HepG2 (cell line): ENCODE results near the gene RANBP6. TPM values are rescaled to one million over a fixed set of nuclear protein-coding genes. Genes with fewer than 3 reads are reported as not detected.

ENCODE experiments used
- RERE ChIP-seq: IDR thresholded peaks from 2 replicates; pipeline ENCODE4 v1.6.1; 2016; ENCODE audit warnings: low read depth, missing genetic modification reagents, missing compliant biosample characterization
- ZNF407 ChIP-seq: sonication (generic); formaldehyde crosslinking; IDR thresholded peaks from one replicate; pipeline ENCODE4 v1.5.1; 2020; ENCODE audit warnings: mild to moderate bottlenecking, missing genetic modification reagents; ENCODE audit errors: not compliant biosample characterization
- polyA plus RNA-seq, 8 experiments: library from polyadenylated mRNA; depleted of rRNA in 3 of 8; stranded (reverse) in 7 of 8; unstranded in 1 of 8; fragments of >200 nt; fragmentation: Illumina TruSeq in 4 of 8; extraction: Trizol in 4 of 8; gene quantifications; 2 replicates each; pipeline versions ENCODE4 v1.2.1 to v1.2.3, GENCODE V29; 2011 to 2016; ENCODE audit warnings: low read depth in 4 of 8, missing spikeins in 1 of 8, mixed read lengths in 1 of 8; ENCODE audit not compliant: insufficient read depth in 1 of 8
- total RNA-seq, 5 experiments: library from RNA; depleted of rRNA; stranded (reverse); fragments of >200 nt; fragmentation: Illumina TruSeq; extraction: Trizol; gene quantifications; 2 replicates each; pipeline ENCODE4 v1.2.3, GENCODE V29; 2016; ENCODE audit warnings: low read depth in 1 of 5
- TF ChIP-seq, protein P1 (sequence below), 2 experiments: fragments of 450-650 bp in 1 of 2; sonication (generic) in 1 of 2; formaldehyde crosslinking in 1 of 2; IDR thresholded peaks; 2 replicates each; pipeline versions ENCODE4 v1.6.1 to v1.8.0; 2016 to 2022; ENCODE audit warnings: antibody characterized with exemption in 1 of 2, mild to moderate bottlenecking in 1 of 2, missing genetic modification reagents in 1 of 2

The RANBP6 gene
- total and polyA plus RNA-seq, 2 of the 13 experiments (the other 11 are each of a cell fraction or from before 2014, with no cell fraction given): 7.5 to 26.0 TPM

DNA sequence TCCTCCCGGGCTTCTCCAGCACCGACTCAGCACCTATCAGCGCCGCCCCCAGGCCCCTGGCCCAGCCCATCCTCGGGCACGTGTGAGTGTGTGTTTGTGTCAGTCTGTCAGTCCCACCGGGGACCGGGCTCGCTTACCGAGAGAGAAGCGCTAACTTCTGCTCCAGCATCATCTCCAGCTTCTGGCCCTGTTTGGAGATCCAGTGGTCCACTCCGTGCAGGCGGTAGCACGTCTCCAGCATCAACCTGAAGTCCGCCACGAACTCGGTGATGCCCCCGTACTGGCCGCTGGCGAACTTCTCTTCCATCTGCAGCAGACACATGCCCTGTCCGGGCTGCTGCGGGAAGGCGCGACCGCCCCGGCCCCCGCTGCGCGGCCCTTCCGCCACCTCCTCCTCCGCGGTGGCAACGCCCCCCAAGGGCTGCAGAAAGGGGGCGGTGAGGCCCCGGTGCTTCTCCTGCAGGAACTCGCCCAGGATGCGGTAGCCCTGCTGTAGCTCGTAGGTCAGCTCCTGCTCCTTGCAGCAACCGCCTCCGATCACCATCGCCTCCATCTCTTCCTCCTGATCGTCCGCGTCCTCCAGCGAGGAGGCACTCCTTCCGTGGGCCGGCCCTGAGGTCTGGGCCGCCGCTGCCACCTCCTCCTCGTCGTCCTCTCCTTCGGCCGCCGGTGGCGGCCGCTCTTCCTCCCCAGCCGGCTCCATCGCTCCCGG lies 8.2 kb downstream of the RANBP6 start (continued):
- TF ChIP-seq ZNF407 (CRISPR knock-in tag): peak; percentile 24
- no peak for TF ChIP-seq RERE (CRISPR knock-in tag)
- TF ChIP-seq, protein P1, sequence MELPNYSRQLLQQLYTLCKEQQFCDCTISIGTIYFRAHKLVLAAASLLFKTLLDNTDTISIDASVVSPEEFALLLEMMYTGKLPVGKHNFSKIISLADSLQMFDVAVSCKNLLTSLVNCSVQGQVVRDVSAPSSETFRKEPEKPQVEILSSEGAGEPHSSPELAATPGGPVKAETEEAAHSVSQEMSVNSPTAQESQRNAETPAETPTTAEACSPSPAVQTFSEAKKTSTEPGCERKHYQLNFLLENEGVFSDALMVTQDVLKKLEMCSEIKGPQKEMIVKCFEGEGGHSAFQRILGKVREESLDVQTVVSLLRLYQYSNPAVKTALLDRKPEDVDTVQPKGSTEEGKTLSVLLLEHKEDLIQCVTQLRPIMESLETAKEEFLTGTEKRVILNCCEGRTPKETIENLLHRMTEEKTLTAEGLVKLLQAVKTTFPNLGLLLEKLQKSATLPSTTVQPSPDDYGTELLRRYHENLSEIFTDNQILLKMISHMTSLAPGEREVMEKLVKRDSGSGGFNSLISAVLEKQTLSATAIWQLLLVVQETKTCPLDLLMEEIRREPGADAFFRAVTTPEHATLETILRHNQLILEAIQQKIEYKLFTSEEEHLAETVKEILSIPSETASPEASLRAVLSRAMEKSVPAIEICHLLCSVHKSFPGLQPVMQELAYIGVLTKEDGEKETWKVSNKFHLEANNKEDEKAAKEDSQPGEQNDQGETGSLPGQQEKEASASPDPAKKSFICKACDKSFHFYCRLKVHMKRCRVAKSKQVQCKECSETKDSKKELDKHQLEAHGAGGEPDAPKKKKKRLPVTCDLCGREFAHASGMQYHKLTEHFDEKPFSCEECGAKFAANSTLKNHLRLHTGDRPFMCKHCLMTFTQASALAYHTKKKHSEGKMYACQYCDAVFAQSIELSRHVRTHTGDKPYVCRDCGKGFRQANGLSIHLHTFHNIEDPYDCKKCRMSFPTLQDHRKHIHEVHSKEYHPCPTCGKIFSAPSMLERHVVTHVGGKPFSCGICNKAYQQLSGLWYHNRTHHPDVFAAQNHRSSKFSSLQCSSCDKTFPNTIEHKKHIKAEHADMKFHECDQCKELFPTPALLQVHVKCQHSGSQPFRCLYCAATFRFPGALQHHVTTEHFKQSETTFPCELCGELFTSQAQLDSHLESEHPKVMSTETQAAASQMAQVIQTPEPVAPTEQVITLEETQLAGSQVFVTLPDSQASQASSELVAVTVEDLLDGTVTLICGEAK (IDR thresholded peaks at IDR 0.05): no peak
- TF ChIP-seq, protein P1 (CRISPR knock-in tag; IDR thresholded peaks at IDR 0.05): no peak
